Esophagus mucosa (tissue), 1 donor: ENCODE results near the gene PCYT1A. TPM values are rescaled to one million over a fixed set of nuclear protein-coding genes. Genes with fewer than 3 reads are reported as not detected.
"Not testable (repeated sequence)": the region's sequence is repeated elsewhere in the genome, so short reads cannot be mapped to it uniquely, and the experiment has no call there.

Experiments used
- ATAC-seq: fragments of 200-7000 bp; cut with Tn5 transposase; one replicate; pipeline ENCODE4 v1.9.1; 2020
- total RNA-seq: library from RNA; stranded (reverse); gene quantifications from one replicate; pipeline ENCODE4 v1.2.4, GENCODE V29; 2023
- donor health status: DM: yes; HTN: yes; CAD: no.

Gene PCYT1A
- total RNA-seq: 49.2 TPM

DNA sequence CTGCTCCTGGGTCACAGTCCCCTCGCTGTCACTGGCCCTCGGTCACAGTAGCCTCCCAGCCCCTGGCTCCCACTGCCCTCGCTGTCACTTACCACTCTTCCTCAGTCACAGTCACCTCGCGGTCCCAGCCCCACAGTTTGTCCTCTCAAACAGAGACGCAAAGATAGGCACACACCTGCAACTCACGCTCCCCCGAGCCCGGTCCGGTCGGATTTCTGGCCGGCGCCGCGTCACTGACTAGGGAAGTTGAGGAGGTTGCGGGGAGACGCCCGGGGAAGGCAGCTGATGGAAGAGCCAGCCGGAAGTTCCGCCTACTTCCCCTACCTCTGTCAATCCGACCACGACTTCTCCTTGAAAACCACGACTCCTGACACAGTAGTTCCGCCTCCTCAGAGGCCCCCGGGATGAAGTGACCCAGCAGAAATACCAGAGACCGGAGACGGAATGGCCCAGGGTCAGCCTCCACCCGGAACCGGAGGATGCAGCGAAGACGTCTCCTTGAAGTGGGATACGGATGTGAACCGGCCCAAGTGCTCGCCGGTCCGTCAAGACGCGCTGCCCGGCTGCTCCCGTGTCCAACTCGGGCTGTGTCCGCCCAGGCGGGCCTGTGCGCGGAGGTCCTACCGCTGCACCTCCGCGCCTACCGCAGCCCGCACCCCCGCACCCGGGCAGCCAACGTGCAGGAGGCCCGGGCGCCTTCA, at the start of gene PCYT1A:
TSS of gene PCYT1A (minus strand) at position 287 of the 701 bp plus-strand sequence. CDS start 17,195 bp downstream, outside the sequence.
- peak; percentile 98 for ATAC-seq

DNA sequence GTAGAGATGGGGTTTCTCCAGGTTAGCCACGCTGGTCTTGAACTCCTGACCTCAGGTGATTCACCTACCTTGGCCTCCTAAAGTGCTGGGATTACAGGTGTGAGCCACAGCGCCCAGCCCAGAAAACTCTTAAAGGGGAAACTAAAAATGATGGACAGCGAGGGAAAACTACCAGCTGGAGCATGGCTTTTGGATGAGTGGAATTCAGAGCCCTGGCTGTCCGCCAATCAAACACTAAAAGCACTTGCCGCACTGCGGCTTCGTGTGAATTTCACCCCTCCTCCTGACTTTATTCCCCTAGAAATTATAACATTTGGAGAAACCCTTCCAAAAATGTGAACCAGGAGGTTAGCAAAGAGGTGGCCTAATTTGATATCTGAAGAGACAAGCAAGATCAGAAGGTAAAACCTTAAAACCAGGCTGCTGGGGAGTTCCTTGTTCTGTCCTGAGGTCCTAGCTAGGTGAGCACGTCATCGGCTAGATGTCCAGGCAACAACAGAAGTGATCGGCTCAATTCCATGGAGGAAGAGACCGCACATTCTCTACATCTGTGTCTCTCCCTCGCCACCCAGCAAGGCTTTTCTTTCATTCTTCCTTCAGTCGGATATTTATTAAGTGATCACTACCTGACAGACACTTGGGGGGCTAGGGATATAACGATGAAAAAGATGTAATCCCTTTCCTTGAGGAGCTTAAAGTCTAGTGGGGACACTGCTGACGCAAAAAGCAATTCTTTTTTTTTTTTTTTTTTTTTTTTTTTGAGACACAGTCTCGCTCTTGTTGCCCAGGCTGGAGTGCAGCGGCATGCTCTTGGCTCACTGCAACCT, 49.0 kb upstream of the PCYT1A start:
- ATAC-seq: peak; percentile 26

DNA sequence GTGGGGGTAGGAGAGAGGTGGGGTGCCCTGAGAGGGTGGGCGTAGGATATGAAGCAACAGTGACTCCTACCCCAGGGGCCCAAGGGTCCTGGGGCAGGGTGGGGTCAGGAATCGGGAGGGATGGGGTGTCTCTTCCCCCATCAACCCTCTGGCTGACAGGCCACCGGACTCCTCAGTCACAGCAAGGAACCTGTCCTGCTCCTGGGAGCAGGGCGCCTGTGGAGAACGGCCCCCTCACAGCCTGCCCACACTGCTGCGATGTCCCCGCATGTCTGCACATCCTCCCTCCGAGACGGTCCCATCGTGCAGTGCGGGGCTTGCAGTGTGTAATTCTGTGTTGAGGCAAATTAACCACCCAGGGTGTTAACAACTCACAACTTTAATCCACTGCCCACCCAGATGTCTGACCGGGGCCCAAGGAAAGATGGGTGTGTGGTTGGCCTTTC, 48.0 kb upstream of the PCYT1A start:
- ATAC-seq: no peak

DNA sequence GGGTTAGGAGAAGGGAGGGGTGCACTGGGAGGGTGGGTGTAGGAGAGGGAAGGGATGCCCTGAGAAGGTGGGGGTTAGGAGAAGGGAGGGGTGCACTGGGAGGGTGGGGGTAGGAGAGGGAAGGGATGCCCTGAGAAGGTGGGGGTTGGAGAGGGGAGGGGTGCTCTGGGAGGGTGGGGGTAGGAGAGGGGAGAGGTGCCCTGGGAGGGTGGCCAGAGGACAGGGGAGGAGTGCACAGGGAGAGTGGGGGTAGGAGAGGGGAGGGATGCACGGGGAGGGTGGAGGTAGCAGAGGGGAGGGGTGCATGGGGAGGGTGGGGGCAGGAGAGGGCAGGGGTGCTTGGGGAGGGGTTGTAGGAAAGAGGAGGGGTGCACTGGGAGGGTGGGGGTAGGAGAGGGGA, 47.5 kb upstream of the PCYT1A start:
- ATAC-seq: no peak

DNA sequence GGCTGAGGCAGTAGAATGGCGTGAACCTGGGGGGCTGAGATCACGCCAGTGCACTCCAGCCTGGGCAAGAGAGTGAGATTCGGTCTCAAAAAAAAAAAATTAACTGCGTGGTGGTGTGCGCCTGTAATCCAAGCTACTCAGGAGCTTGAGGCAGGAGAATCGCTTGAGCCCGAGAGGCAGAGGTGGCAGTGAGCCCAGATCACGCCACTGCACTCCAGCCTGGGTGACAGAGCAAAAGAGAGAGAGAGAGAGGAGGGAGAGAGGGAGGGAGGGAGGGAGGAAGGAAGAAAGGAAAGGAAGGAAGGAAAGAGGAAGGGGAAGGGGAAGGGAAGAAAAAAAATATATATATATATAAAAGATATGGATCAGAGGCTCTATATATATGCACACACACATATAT, 44.6 kb upstream of the PCYT1A start:
- ATAC-seq: no peak

DNA sequence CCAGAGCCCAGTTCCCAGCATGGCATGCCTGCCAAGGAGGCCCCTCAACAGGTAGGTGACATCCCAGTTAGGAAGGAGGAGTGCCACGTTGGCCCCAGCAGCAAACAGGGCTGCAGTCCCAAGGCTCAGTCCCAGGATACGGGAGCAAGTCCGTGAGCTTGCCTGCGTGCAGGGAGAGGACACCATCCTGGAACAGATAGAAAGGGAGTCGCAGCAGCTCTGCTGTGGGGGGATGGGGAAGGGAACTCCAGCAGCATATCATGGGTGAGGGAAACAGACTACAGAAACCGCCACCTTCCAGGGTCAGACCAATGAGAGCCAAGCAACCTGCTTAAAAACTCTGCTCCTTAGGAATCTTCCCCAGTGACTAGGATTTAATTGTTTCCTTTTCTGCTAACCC, 39.9 kb upstream of the PCYT1A start:
- no peak for ATAC-seq

DNA sequence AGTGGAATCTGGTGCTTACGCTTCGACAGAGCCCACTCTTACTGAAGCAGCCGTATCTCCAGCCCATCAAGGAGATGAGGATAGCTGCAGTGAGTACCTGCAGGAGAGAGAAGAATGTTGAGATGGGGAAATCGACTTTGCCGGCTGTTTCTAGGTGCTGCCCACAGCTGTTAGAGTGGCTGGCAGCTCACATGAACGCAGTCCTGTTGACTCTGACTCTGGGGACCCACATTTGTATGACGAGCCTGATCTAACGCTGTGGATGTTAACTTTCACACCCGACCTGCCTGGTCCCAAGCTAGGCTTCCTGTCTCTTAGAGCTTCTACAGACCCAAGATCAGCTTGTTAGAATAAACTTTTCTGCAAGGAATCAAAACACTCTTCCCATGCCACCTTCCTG, 39.4 kb upstream of the PCYT1A start:
- ATAC-seq: no peak

DNA sequence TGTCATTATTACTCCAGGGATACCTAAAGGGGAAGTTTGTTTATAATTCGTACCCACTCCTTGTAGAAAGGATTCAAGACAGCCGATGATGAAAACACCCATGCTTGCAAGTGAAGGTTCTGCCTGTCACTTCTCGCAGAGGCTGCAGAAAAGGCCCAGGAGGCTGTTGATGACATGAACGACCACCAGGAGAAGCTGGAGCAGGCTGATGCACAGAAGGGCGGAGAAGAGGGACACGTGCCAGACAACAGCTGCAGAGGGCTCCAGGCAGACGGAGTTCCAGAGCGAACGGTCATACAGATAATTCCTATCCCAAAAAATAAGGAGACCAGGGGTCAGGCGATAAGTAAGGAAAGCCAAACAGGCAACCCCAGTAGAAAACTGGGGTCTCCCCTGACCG, 36.2 kb upstream of the PCYT1A start:
- no peak for ATAC-seq

DNA sequence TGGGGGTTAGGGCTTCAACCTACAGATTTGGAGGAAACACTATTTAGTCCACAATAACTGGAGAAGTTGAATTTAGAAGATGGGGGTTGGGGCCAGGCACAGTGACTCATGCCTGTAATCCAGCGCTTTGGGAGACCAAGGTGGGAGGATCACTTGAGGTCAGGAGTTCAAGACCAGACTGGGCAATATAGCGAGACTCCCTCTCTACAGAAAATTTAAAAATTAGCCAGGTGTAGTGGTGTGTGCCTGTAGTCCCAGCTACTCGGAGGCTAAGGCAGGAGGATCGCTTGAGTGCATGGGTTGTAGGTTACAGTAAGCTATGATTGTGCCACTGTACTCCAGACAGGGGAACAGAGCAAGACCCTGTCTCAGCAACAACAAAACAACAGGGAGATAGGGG, 35.5 kb upstream of the PCYT1A start:
- no peak for ATAC-seq

DNA sequence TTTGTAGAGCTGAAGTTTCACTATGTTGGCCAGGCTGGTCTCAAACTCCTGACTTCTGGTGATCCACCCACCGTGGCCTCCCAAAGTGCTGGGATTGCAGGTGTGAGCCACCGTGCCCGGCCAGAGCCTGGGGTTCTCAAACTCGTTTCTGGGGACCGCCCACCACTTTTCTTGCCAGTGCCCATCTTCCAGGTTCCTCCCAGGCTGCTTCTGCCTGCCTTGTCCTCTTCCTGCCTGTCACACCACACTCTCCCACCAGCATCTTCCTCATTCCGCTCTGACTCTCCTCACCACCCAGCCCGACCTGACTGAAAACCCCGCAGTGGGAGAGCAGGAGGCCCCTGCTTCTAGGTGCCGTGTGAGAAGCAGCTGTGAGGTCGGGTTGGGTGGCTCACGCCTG, 33.6 kb upstream of the PCYT1A start:
- ATAC-seq: no peak

DNA sequence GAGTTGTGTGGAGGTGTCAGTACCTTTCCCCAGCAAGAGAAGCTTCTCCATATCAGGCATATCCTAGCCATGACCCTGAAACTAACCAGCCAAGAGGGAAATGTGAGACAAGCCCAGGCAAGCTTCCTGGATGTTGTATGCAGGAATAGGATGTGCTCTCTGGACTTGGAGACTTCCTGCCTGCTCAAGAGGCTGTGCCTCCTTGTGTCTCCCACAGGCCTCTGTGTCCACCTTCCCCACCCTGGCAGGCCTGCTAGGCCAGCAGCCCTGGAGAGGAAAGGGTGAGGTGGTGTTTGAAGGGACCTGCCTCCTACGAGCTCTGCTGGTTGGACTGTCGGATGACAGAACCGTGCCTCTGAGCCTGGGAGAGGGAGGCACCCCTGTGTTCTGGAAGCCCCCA, 32.6 kb upstream of the PCYT1A start:
- ATAC-seq: peak; percentile 49

DNA sequence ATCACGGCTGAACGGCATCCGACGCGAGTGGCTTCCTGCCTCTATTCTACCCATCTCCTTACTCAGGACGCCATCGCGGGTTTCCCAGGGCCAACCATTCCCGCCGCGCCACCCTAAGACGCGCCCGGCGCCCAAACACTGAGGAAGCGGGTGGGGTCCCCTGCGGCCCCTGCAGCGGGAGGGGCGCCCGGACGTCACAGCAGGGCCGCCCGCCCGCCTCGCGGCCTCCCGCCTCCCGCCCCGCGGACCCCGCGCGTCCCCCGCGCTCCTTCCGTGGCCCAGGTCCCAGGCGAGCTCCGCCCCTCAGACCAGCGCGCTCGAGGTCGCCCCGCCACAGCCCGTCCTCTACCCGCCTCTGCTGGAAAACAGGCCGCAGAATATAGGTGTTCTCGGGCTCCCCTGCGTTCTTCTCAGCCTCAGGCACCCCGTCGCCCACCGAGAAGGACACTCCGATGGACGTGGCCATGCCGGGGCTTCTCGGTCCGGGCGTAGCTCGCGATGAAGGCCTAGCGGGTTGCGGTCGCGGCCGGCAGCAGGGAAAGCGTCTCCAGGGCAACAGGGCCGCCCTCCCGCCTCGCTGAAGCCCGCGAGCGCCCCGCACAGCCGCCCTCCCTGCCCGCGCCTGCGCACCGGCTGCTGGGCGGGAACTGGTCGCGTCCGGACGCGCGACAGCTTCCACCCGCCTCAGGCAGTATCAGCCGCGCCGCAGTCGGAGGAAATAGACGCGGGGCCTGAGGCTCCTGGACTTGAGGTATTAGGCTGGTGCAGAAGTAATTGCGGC, 30.4 kb upstream of the PCYT1A start, which contains the start of gene DYNLT2B:
TSS of gene DYNLT2B (minus strand) at position 554 of the 781 bp plus-strand sequence. CDS start at position 466, 88 bp downstream.
- peak; percentile 95 for ATAC-seq

DNA sequence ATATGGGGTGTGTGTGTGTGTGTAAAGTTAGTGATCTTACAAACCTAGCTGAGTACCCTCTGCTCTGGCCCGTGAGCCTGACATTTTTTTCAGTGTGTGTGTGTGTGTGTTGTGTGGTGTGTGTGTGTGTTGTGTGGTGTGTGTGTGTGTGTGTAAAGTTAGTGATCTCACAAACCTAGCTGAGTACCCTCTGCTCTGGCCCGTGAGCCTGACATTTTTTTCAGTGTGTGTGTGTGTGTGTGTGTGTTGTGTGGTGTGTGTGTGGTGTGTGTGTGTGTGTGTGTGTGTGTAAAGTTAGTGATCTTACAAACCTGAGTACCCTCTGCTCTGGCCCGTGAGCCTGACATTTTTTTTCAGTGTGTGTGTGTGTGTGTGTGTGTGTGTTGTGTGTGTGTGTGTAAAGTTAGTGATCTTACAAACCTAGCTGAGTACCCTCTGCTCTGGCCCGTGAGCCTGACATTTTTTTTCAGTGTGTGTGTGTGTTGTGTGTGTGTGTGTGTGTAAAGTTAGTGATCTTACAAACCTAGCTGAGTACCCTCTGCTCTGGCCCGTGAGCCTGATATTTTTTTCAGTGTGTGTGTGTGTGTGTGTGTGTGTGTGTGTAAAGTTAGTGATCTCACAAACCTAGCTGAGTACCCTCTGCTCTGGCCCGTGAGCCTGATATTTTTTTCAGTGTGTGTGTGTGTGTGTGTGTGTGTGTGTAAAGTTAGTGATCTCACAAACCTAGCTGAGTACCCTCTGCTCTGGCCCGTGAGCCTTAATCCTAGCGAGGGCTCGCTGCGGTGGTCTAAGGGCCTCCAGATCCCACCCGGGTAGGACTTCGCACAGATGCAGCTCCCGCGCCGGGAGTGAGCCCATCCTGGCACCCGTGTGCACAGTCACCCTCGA, 29.5 kb upstream of the PCYT1A start:
- ATAC-seq: not testable (repeated sequence)

DNA sequence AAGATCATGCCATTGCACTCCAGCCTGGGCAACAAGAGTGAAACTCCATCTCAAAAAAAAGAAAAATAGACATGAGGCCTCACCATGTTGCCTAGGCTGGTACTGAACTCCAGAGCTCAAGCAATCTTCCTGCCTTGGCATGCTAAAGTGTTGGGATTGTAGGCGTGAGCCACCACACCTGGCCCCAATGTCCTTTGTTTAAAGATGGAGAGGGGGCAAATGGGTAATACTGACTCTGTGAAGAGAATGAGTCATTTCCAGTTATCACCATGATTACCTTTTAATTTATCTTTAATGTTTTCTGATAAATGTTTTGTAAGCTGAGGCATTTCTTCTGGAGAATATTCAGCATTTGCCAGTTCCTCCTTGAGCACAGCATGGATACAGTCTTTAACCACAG, 28.3 kb upstream of the PCYT1A start:
- no peak for ATAC-seq

DNA sequence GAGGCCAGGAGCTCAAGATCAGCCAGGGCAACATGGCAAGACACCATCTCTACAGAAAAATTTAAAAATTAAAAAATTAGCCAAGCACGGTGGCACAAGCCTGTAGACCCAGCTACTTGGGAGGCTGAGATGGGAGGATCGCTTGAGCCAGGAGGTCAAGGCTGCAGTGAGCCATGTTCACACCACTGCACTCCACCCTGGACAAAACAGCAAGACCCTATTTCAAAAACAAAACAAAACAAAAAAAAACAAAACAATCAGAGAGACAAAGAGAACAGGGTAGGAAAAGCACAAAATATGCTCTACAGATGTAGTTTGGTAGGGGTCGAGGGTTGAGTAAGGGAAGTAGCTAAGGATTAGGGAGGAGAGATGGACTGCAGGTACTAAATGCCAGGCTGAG, 27.1 kb upstream of the PCYT1A start:
- ATAC-seq: no peak

DNA sequence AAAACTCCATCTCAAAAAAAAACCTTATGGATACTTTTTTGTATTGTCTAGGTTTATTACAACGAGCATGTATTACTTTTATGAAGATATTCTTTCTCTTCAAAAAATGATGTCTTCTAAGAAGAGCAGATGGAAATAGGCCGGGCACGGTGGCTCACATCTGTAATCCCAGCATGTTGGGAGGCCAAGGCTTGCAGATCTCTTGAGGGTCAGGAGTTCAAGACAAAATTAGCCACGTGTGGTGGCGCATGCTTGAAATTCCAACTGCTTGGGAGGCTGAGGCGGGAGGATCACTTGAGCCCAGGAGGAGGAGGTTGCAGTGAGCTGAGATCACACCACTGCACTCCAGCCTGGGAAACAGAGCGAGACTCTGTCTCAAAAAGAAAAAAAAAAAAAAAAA, 26.6 kb upstream of the PCYT1A start:
- not testable (repeated sequence) for ATAC-seq

DNA sequence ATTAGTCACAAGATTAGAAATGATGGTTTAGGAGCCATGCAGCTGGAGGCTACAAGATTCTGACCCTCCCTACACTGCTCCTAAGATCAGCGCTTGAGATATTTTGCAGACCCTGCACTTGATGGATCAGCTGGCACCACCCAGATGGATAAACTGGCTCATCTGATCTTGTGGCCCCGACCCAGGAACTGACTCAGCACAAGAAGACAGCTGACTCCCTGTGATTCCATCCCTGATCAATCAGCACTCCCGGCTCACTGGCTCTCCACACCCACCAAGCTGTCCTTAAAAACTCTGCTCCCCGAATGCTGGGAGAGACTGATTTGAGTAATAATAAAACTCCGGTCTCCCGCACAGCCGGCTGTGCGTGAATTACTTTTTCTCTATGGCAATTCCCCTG, 15.4 kb upstream of the PCYT1A start:
- ATAC-seq: not testable (repeated sequence)

DNA sequence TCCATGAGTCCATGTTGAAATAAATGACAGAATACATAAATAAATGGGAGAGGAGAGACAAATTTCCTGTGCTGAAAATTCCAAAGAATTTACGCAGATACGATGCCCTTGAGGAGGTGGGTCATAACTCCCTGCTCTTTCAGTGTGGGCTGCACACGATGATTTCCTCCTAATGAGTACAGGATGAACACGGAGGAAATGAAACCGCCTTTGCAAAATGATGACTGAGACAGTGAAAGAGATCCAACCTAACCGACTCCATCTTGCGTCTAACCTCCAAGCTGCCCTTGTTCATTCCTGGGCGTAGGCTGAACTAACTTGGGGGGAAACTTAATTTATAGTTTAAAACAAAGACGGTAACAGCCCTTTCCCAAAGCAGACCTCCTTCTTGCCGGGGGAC, 15.0 kb upstream of the PCYT1A start:
- ATAC-seq: not testable (repeated sequence)

DNA sequence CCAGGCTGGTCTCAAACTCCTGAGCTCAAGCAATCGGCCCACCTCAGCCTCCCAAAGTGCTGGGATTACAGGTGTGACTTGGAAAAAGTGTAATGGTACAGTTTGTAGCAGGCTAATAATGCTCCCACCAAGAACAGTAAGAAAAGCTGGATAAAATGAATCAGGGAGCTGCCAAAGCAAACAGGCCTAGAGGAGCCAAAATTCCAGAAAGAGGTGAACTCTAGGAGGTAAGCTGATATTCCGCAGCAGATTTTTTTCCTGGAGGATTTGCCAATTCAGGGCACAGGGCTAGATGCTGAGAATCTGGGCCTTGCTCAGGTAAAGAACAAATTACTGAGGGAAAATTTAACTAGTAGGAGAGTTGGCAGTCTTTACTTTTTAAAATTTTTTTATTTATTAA, 11.0 kb upstream of the PCYT1A start:
- no peak for ATAC-seq

DNA sequence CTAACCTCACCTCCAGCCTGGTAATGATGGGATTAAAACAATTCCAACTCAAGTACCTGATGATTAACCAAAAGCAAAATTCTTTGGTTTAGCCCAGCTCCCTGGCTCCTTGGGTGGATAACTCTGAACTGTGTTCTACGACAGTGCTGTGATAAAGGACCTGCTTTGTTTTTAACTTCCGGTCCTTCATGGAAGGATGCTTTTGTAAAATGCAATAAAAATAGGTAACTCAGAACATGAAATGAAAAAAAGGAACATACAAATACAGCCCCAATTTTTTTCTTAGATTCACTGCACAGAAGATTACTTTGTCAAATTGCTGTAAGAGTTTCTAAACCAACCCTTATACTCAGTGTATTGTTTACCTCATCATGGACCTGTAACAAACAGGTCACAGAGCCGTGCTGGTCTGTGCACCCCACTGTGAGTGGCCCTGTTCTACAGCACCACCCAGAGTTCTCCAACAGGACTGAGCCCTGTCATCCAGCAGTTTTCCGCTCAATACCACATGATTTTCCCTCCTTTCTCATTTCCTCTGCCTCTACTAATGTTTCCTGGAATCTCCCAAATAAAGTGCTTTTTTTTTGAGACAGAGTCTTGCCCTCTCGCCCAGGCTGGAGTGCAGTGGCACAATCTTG, 4.9 kb upstream of the PCYT1A start:
- ATAC-seq: no peak

DNA sequence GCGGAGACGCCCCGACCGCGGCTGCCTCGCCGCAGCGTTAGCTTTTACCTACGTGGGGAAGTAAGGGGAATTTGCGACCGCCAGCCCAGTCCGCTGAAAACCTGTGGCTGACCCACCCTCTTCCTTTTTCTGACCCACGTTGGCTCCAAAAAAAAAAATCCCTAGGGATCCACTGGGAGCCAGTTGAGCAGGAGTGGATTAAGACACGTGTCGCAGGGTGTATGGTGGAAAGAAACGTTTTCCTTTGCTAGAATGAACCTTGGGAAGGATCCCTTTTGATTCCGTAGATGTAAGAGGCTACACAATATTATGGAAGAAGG, 575 bp upstream of the PCYT1A start:
- peak; percentile 22 for ATAC-seq

DNA sequence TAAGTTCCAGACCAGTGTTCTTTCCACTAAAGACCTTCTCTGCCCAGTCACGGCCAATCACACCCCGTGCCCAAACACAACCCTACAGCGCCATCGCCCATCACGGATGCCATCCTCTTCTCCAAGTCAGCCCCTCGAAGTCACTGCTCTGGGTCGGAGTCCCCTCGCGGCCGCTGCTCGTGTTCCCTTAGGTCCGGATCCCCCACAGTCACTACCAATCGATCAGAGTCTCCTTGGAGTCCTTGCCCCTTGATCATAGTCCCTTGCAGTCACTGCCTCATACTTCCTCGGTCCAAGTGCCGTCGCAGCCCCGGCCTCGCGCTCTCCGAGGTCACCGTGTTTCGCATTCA, 461 bp downstream of the PCYT1A start:
- ATAC-seq: peak; percentile 20
